NCI-H146 treated with DMSO at 0.1 percent for 48 hours (cell line): ENCODE results near the gene OSBPL9.

ENCODE experiments used
- DNase-seq: peaks from one replicate; lab custom pipeline; 2025; ENCODE audit not compliant: unreplicated experiment; lab: John Stamatoyannopoulos, UW

OSBPL9 gene, protein sequence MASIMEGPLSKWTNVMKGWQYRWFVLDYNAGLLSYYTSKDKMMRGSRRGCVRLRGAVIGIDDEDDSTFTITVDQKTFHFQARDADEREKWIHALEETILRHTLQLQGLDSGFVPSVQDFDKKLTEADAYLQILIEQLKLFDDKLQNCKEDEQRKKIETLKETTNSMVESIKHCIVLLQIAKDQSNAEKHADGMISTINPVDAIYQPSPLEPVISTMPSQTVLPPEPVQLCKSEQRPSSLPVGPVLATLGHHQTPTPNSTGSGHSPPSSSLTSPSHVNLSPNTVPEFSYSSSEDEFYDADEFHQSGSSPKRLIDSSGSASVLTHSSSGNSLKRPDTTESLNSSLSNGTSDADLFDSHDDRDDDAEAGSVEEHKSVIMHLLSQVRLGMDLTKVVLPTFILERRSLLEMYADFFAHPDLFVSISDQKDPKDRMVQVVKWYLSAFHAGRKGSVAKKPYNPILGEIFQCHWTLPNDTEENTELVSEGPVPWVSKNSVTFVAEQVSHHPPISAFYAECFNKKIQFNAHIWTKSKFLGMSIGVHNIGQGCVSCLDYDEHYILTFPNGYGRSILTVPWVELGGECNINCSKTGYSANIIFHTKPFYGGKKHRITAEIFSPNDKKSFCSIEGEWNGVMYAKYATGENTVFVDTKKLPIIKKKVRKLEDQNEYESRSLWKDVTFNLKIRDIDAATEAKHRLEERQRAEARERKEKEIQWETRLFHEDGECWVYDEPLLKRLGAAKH

DNA sequence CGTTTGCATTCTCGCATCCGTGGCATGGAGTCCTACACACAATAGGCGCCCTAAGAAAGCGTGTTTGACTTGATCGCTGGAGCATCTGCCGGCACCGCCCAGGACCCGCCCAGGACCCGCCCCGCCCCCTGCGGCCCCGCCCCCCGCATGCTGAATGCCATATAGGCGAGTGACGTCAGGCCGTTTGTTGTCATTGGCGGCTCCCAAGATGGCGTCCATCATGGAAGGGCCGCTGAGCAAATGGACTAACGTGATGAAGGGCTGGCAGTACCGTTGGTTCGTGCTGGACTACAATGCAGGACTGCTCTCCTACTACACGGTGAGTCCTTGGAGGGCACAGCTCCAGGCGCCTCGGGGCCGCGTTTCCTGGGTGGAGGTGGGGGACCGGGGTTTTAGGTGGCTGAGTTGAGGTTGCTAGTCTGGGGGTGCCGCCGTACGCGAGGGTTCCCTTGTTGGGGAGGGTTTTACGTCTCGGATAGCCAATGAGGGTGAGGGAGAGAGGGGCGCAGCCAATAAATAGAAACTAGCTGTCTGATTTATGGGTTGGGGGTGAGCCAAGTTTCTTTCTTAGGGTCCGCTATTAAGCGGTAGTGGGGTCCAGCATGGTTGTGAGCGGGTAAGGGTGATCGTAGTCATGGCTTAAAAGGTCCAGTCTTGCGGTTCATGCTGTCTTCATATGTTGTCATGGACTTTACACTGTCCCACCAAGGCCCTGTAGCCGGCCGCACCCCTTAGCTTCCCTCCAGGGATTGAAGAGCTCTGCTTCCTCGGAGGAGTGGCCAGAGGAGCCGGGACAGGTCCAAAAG lies at the start of gene OSBPL9:
OSBPL9 (plus strand) TSS at position 190 of the 806 bp plus-strand sequence; CDS start at position 209, 19 bp downstream.
- peak; percentile 75 for DNase-seq

DNA sequence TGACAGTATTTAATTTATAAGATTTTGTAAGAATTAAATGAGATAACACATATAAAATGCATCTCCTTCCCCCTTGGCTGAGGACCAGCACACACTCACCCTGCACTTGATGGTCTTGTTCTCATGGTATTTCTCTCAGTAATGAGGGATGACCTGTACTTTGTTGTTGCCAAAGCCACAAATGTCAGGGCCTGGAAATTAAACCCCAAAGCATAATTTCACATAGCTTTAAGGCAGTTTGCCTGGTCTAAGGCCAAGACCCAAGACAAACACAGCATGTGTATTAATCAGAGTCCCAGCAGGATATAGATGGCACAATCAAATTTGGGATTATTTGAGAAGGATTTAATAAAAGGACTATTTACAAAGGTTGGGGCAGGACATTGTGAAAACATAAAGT lies 49.2 kb upstream of the OSBPL9 start:
- no peak for DNase-seq

DNA sequence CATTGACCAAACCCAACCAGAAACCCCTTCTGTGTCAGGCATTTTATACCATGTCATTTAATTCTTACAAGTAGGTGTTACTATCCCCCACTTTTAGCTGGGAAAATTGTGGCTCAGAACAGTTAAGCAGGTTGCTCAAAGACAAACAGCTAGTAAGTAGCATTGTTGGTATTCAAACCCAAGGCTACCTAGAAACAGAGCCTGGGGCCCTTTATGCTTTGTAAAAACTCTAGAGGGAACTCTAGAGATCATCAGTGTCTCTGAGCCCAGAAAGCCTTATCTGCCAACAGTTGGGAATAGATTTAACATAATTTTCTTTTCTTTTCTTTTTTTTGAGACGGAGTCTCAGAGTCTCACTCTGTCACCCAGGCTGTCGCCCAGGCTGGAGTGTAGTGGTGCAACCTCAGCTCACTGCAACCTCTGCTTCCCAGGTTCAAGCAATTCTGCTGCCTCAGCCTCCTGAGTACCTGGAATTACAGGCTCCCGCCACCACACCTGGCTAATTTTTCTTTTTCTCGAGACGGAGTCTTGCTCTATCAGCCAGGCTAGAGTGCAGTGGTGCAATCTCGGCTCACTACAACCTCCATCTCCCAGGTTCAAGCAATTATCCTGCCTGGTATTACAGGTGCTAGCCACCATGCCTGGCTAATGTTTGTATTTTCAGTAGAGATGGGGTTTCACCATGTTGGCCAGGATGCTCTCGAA lies 48.5 kb upstream of the OSBPL9 start:
- no peak for DNase-seq

DNA sequence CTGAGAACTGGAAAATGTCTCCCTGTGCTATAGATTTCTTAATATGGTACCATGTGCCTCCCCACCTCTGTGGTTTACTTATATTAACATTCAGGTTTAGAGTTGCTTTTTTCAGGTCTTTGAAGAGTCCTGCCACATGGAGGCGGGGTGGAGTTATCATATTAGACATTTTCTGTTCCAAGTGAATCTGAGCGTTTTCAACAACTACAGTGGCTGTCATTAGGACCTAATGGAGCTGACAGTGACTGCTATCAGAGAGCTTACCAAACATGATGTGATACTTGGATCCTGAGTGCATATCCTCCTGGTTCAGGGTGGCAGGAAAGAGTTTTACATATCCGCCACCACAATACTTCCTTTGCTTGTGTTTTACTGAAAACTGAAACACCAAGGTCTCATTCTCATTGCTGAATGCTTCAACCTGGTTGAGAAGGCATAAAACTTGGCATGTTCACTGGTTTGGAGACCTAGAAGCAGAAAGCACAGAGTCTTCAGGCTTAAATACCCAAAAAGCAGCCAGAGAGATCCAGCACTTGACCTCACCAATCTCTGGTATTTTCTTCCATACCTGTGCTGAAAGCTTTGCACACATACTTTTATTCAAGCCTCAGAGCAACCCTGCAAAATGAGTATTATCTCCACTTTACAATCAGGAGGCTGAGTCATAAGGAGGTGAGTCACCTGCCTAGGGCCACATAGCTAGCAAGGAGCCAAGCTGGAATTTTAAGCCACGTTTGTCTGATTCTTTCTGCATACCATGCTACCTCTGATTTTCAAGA lies 47.4 kb upstream of the OSBPL9 start:
- DNase-seq, result no peak

DNA sequence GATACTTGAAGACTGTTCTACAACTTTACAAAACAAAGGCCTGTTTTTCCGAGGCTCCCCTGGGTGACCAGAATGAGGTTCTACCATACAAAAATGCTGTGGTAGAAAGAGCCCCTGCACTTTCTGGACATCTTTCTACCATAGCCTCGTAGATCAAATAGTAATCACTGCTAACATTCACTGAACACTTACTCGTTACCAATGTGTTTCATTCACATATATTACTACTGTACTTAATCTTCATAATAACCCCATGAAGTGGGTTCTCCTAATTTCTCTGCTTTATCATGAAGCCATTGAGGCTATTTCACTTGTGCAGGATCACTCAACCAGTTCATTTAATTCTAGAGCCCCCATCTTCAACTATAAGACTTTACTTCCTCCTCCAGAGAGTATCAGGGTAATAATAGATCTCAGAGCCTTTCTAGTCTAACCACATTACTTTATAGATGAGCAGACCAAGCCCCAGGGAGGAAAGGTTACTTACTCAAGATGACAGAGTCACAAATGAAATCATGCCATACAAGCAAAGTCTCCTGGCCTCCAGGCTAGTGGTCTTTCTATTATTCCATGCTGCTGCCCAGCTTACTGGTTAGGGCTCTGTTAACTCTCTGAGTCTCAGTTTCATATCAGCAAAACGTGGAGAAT lies 46.7 kb upstream of the OSBPL9 start:
- no peak for DNase-seq

DNA sequence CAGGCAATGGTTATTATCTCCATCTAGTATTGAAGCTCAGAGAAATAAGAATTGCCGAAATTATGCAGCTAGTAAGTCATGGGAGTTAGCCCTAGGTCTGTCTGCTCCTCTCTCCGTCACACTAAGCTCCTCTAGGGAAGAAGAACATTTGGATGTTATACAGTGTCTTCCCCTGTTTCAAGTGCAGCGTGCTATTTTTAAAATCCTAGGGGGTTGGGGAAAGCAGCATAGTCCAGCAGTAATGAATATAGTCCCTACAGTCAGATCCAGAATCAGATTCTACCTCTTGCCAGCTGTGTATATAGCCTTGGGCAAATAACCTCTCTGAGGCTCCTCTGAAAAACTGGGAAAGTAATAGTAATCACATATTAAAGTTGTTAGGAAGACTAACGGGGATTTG lies 44.5 kb upstream of the OSBPL9 start:
- DNase-seq, result no peak

DNA sequence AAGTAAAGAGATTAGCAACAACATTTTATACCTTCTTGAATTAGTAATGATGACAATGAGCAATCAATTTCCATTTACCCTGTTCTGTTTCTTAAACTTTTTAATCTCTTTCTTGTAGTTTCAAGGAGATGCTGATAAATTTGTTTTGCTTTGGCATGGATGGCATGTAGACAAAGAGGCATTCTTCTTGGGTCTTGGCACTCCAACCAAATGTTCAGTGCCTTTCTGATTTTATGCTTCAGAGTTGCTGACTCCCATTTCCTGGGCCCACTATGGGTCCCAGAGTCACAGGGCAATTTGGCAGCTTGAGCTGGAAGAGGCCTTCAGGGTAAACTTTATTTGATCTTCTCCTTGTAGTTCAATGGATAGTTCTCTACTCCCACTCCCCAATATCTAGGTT lies 42.1 kb upstream of the OSBPL9 start:
- DNase-seq, result no peak

DNA sequence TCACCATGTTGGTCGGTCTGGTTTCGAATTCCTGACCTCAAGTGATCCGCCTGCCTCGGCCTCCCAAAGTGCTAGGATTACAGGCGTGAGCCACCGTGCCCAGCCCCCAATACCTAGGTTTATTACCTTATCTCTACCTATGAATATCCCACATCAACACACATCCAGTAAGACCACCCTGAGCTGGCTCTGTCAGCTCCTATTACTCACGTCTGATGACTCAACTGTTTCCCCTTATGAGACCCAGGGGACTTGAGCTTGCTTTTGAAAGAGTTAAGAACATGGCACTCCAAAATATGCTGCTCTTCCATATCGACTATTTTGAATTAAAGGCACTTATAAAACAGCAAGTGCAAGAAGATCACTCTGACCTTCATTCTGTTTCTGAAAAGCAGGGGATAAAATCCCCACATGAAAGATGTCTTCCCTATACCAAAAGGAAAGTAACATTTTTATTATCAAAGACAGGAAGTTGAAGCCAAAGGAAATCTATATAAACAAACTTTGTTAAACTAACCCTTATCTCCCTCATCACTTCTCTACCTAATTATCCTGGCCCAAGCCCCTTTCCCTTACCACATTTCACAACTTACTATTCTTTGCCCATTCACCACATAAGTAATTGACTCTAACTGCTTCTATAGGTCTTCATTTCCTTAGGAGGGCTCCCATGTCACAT lies 41.3 kb upstream of the OSBPL9 start:
- no peak for DNase-seq

DNA sequence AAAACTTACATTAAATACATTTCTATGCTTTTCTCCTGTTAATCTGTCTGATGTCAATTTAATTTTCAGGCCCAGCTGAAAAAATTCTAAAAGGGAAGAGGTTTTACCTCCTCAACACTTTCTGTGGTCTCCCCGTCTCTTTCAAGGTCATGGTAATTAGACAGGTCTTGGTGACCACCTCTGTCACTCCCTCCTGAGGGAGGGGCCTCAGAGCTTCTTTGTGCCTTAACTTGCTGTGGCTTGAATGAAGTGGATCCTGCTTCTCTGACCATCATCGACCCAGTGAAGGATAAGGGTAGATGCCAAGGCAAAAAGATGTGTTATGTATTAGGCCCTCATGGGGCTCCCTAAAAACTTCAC lies 40.8 kb upstream of the OSBPL9 start:
- no peak for DNase-seq

DNA sequence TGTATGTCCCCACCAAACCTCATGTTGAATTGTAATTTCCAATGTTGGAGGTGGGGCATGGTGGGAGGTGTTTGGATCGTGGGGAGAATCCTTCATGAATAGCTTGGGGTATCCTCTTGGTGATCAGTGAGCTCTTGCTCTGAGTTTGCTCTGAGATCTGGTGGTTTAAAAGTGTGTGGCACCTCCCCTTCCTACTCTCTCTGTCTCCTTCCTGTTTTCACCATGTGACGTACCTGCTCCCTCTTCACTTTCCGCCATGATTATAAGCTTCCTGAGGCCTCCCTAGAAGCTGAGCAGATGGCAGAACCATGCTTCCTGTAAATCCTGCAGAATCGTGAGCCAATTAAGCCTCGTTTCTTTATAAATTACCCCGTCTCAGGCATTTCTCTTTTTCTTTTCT lies 40.0 kb upstream of the OSBPL9 start:
- no peak for DNase-seq

DNA sequence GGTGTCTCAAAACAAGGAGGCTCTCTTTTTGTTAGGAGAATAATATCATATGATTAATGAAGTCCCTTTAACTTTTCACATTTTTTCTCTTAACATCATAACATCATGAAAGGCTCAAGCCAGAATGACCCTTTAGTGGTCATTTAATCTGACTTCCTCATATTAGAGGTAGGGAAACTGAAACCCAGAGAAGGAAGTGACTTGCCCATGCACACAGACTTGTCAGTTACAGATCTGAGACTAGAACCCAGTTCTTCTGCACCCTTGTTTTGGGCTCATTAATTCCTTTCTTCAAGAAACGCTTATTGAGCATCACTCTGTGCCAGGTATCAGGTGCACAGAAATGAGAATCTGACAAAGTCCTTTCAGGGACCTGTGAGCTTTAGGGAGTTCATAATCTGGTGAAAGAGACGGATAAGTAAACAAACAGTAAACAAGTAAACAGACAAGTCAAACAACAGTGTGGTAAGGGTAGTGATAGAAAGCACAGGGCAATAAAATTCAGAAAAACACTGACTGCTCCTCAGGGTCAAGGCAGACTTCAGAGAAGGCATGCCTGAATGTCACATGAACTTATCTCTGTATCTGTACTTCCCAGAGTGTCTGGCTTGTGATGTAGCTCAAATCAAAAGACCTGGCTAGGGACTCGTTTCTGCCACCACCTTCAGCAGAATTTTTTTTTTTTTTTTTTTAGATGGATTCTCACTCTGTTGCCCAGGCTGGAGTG lies 38.3 kb upstream of the OSBPL9 start:
- DNase-seq, result no peak

DNA sequence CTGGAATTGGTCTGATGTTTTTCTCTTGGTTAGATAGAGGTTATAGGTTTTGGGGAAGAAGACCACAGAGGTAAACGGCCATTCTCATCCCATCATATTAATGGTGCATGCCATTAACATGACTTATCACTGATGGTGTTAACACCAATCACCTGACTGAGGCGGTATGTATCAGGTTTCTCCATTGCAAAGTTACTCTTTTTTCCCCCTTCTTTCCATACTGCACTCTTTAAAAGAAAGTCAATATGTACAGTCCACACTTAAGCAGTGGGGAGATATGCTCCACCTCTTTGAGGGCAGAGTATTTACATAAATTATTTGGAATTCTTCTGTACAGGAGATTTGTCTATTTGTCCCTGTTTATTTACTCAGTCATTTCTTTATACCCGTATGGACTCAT lies 35.7 kb upstream of the OSBPL9 start:
- no peak for DNase-seq

DNA sequence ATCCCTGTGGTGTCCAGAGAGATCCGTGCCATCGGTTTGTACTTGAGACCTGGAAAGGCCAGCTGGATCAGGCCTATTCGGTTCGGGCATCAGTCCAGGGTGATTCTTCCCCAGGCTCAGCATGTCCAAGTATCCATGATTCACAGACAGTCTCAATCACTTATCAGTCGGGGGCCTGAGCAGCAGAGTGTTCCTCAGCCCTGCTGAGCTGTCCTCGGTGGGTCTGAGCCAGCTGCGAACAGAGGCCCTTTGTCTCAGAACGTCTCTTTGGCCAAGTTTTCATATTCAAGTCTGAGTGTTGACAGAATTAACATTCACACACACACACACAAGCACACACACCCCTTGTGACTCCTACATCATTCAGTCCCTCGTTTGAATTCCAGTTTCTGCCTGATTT lies 33.4 kb upstream of the OSBPL9 start:
- DNase-seq, result no peak

DNA sequence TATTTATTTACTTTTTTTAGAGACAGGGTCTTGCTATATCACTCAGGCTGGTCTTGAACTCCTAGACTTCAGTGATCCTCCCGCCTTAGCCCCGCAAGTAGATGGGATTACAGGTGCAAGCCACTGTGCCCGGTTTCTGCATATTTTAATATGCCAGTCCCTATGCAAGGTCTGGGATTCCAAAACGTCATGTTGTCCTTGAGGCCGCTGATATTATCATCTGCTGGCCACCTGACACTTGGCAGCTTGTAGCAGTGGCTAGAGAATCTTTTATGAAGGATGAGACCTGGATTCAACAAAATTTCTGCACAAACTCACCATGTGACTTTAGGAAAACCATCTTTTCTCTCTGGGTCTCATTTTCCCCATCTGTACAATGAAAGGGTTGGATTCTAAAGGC lies 32.9 kb upstream of the OSBPL9 start:
- no peak for DNase-seq

DNA sequence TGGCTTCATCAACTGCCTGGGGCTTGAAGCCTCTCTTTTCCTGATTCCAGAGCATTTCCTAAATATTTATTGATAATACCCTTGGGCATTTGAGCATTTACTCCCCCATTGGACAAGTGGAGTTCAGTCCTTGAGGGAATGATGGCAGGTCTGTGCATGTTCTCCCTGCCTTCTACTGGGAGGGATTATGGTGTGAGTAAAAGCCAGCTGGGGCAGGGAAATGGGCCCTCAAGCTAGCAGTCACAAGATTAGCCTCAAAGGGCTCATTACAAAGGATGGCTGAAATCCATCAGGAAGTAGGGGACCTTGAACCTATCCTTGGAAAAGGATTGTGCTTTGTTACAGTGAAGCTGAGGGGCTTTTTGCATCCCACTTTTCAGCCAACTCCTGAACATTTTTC lies 24.2 kb upstream of the OSBPL9 start:
- no peak for DNase-seq

DNA sequence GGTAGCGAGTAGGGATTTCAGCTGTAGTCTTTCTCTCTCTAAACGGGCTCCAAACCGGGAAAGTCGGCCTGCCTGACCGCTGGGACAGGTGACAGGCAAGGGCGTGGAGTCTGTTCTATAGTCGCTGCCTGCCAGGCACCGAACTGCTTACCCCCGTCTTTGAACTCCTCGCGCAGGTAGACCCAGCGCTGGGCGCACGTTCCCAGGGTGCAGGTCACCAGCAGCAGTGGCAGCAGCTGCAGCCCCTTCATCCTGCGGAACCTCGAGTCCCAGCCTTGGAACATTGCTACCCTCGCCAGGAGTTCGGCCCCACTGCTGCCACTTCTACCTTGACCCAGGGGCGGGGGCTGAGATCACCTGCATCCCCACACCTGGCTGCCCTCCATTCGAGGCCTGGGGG lies 22.2 kb upstream of the OSBPL9 start:
- no peak for DNase-seq

DNA sequence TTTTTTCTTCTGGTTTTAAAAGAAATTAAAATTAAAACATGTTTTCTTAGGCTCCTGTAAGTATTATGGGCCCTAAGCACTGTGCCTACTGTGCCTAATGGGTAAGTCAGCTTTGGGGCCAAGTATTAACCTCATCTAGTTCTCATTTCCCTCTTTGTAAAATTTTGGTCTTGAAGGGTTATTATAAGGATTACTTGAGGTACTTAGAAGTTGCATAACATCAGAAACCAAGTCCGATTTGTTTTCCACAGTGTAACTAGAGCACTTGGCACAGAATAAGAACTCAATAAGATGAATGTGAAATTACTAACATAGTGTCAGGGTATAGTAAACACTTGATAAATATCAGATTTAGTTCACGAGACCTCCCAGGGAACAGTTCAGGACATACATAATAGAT lies 16.4 kb upstream of the OSBPL9 start:
- DNase-seq, result no peak

DNA sequence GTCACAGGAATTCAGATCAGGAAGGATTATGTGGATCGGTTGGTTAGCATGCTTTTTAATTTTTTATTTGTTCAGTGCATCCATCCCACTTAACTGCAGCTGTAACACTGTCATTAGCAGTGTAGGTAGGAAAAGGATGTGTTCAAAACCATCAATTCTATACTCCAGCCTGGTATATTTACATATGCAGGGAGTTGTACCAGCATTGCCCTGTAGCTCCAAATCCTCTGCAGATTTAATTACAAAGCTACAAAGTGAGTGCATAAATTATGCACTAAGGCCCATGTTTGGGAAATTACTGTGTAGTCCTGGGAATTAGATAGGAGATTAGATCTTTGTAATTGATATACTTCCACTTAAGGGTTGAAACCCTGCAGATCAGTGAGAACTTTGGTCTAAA lies 15.9 kb upstream of the OSBPL9 start:
- no peak for DNase-seq
